GM12878 (cell line): Measurements from ENCODE around the gene SLC35D2. TPM values are rescaled to one million over a fixed set of nuclear protein-coding genes. Genes with fewer than 3 reads are reported as not detected.

Experiments
- ATAC-seq: fragments of 200-7000 bp; cut with Tn5 transposase; 3 replicates; pipeline ENCODE4 v1.9.1; 2020; ENCODE audit warnings: mild to moderate bottlenecking, moderate library complexity
- BruUV-seq: library from RNA; stranded (reverse); fragments of 400-500 nt; replicated peaks from 2 replicates; lab custom pipeline; 2021; lab: Mats Ljungman, UMichigan
- CTCF ChIA-PET: fragments of 300-600 bp; sonication (Branson Sonifier 250); formaldehyde crosslinking; extraction: SDS; loops from one replicate; lab custom pipeline; 2021; ENCODE audit warnings: inconsistent platforms; lab: Yijun Ruan, JAX
- POLR2A ChIA-PET: fragments of 350-600 bp; formaldehyde crosslinking; extraction: SDS; loops from one replicate; lab custom pipeline; 2021; ENCODE audit warnings: inconsistent platforms; lab: Charles Lee
- RAD21 ChIA-PET: fragments of 300-600 bp; sonication (Branson Sonifier 250); formaldehyde crosslinking; loops from one replicate; lab custom pipeline; 2023; ENCODE audit warnings: antibody characterized with exemption; ENCODE audit not compliant: unreplicated experiment; lab: Charles Lee
- SMC1A ChIA-PET: fragments of 300-600 bp; sonication (Branson Sonifier 250); formaldehyde crosslinking; loops from one replicate; lab custom pipeline; 2023; ENCODE audit not compliant: unreplicated experiment, uncharacterized antibody; lab: Charles Lee
- DNase-seq: peaks from one replicate; pipeline ENCODE4 v3.0.0-alpha.2; 2011; ENCODE audit warnings: low read depth, low spot score
- FAIRE-seq: peaks from 3 replicates; lab custom pipeline; 2011; peaks lifted over from hg19 to GRCh38; lab: Jason Lieb, UNC
- H2AFZ ChIP-seq: 2 replicates; pipeline ENCODE4 v1.6.0; 2011; ENCODE audit warnings: low read depth, low read length, control low read depth; ENCODE audit not compliant: control insufficient read depth
- H3K27ac ChIP-seq: 2 replicates; pipeline ENCODE4 v1.5.1; 2011; ENCODE audit warnings: control low read depth; ENCODE audit not compliant: control insufficient read depth, insufficient read depth
- H3K27me3 ChIP-seq, 2 experiments: replicated peaks in 1 of 2; 2 replicates each; pipeline versions ENCODE4 v1.6.0 to v1.6.1; 2011; ENCODE audit warnings: low read length in 1 of 2; ENCODE audit not compliant: control insufficient read depth in 2 of 2, insufficient read depth in 2 of 2
- H3K36me3 ChIP-seq, 2 experiments: 2 replicates each; pipeline ENCODE4 v1.5.1; 2011; ENCODE audit warnings: low read length in 1 of 2; ENCODE audit not compliant: control insufficient read depth in 2 of 2, insufficient read depth in 2 of 2
- H3K4me1 ChIP-seq: 2 replicates; pipeline ENCODE4 v1.6.1; 2011; ENCODE audit warnings: mild to moderate bottlenecking, low read length, moderate library complexity, mixed read lengths; ENCODE audit not compliant: control insufficient read depth, insufficient read depth
- H3K4me2 ChIP-seq: 2 replicates; pipeline ENCODE4 v1.6.0; 2011; ENCODE audit warnings: control low read depth; ENCODE audit not compliant: control insufficient read depth, insufficient read depth
- H3K4me3 ChIP-seq: fragments of 200-600 bp; sonication (generic); 2 replicates; pipeline ENCODE4 v1.5.1; 2016
- H3K79me2 ChIP-seq: 2 replicates; pipeline ENCODE4 v1.6.0; 2011; ENCODE audit warnings: low read length; ENCODE audit not compliant: control insufficient read depth, insufficient read depth
- H3K9ac ChIP-seq: 2 replicates; pipeline ENCODE4 v1.8.0; 2011; ENCODE audit warnings: low read length, control low read depth, mixed read lengths; ENCODE audit not compliant: control insufficient read depth, insufficient read depth
- H3K9me3 ChIP-seq: replicated peaks from 3 replicates; pipeline ENCODE4 v1.5.1; 2011; ENCODE audit warnings: mild to moderate bottlenecking, low read length; ENCODE audit not compliant: control insufficient read depth, insufficient read depth
- H4K20me1 ChIP-seq: 2 replicates; pipeline ENCODE4 v1.6.0; 2011; ENCODE audit not compliant: control insufficient read depth, insufficient read depth
- REST ChIP-seq: IDR thresholded peaks from 2 replicates; pipeline ENCODE4 v1.6.1; 2012; ENCODE audit warnings: mild to moderate bottlenecking, low read depth, low read length
- ZNF592 ChIP-seq: fragments of 450-650 bp; IDR thresholded peaks from 2 replicates; pipeline ENCODE4 v1.6.1; 2017; ENCODE audit warnings: mild to moderate bottlenecking, moderate library complexity
- WGBS: methylation state at CpG from one replicate; pipeline ENCODE4 v1.1.6; 2016; ENCODE audit warnings: low lambda C conversion rate; ENCODE audit not compliant: insufficient replicate concordance, insufficient coverage; ENCODE audit errors: missing lambda C conversion rate; 5-methylcytosine and 5-hydroxymethylcytosine counted together
- in situ Hi-C: fragments of 300-500 bp; cut with MboI; formaldehyde crosslinking; loops from 9 replicates; pipeline ENCODE4 v1.14.3; 2018; ENCODE audit warnings: mixed read lengths
- intact Hi-C: fragments of 100-400 bp; cut with micrococcal nuclease; formaldehyde crosslinking; loops from one replicate; pipeline ENCODE4 v1.14.2; 2022; ENCODE audit not compliant: unreplicated experiment
- polyA plus RNA-seq, 11 experiments: library from polyadenylated mRNA; depleted of rRNA in 4 of 11; unstranded in 6 of 11; stranded (reverse) in 5 of 11; fragments of >200 nt; fragmentation: Nextera tagmentation in 4 of 11; fragmentation: Illumina TruSeq in 1 of 11; extraction: Ambion mirVana in 4 of 11; extraction: Trizol in 1 of 11; gene quantifications; 1 replicate in 1 of 11; 2 replicates in 10 of 11; pipeline versions ENCODE4 v1.2.1 to v1.2.3, GENCODE V29; 2011 to 2016; ENCODE audit warnings: inconsistent platforms in 2 of 11, missing spikeins in 2 of 11, low read depth in 1 of 11
- total RNA-seq, 4 experiments: library from RNA; depleted of rRNA in 3 of 4; stranded (reverse); fragments of >200 nt in 3 of 4; fragmentation: Illumina TruSeq in 1 of 4; extraction: Trizol in 1 of 4; gene quantifications; 2 replicates each; pipeline versions ENCODE4 v1.2.1 to v1.2.3, GENCODE V29; 2013 to 2021

Gene SLC35D2
- total and polyA plus RNA-seq, 10 of the 15 experiments (the other 5 are each of a cell fraction or from before 2014, with no cell fraction given), result 0.64 to 6.3 (median 3.5) TPM

GRCh38 chr9:96392263-96392662 lies 8.8 kb upstream of the SLC35D2 start:
- H3K36me3 ChIP-seq, result peaks cover 7 to 16% of the 10 kb centered on the region in 2 experiments
- no peak overlapping the region for H3K27ac ChIP-seq
- in situ Hi-C loops, result no loop called here
- no peaks in the 10 kb centered on the region for H3K27me3 ChIP-seq
- RAD21 ChIA-PET, result no interaction called here
- FAIRE-seq (no peak), ATAC-seq (no peak), DNase-seq (no peak)
- H3K4me1 ChIP-seq, result no peaks in the 10 kb centered on the region
- H3K9me3 ChIP-seq, result no peaks in the 10 kb centered on the region
- no peak overlapping the region for H3K4me3 ChIP-seq
- H3K79me2 ChIP-seq, result no peaks in the 10 kb centered on the region; the same call in 1 of the 2 replicates
- H3K4me2 ChIP-seq, result no peak overlapping the region
- CTCF ChIA-PET, result interaction anchor here (1.0 kb wide), 1 partner anchor 49 kb away, joined by 3 read pairs; no protein-coding TSS in a partner anchor
- BruUV-seq, result no TSS peak
- over 99% methylated on average over 12 of the region's 12 CpGs for WGBS
- no peaks in the 10 kb centered on the region for H4K20me1 ChIP-seq
- H3K9ac ChIP-seq, result no peak overlapping the region
- intact Hi-C loops, result no loop called here
- SMC1A ChIA-PET, result no interaction called here
- POLR2A ChIA-PET, result interaction anchor here (0.5 kb wide), 1 partner anchor 18 kb away, joined by 4 read pairs; no protein-coding TSS in a partner anchor
- TF ChIP-seq ZNF592 (no peak), REST (no peak)
- H2AFZ ChIP-seq, result no peak overlapping the region
